A673 (cell line): ENCODE results near the gene ZNF213. TPM values are rescaled to one million over a fixed set of nuclear protein-coding genes. Genes with fewer than 3 reads are reported as not detected.

Experiments used
- BruUV-seq: library from RNA; stranded (reverse); fragments of 400-500 nt; replicated peaks from 2 replicates; lab custom pipeline; 2021; lab: Mats Ljungman, UMichigan
- CTCF ChIA-PET: fragments of 300-600 bp; sonication (Branson Sonifier 250); formaldehyde crosslinking; loops from one replicate; lab custom pipeline; 2022; ENCODE audit warnings: antibody characterized with exemption; lab: Charles Lee
- POLR2A ChIA-PET: fragments of 300-600 bp; sonication (Branson Sonifier 250); formaldehyde crosslinking; loops from one replicate; lab custom pipeline; 2022; ENCODE audit warnings: antibody characterized with exemption; ENCODE audit not compliant: low non-redundant PET; lab: Charles Lee
- DNase-seq: peaks from one replicate; pipeline ENCODE4 v3.0.0-alpha.2; 2015; ENCODE audit warnings: low spot score
- H3K27ac ChIP-seq: fragments of 200-600 bp; sonication (generic); 2 replicates; pipeline ENCODE4 v1.5.1; 2016; ENCODE audit warnings: mixed run types, low read depth, mild to moderate bottlenecking, mixed read lengths, antibody characterized with exemption, low read length; ENCODE audit not compliant: poor library complexity, severe bottlenecking
- H3K27me3 ChIP-seq: fragments of 200-600 bp; sonication (generic); replicated peaks from 2 replicates; pipeline ENCODE4 v1.6.1; 2017; ENCODE audit warnings: mixed run types, low read depth, mild to moderate bottlenecking, mixed read lengths, antibody characterized with exemption, low read length; ENCODE audit not compliant: insufficient read depth, poor library complexity
- H3K36me3 ChIP-seq: fragments of 200-600 bp; sonication (generic); 2 replicates; pipeline ENCODE4 v1.6.1; 2016; ENCODE audit warnings: mixed run types, mild to moderate bottlenecking, mixed read lengths, antibody characterized with exemption, low read length; ENCODE audit not compliant: insufficient read depth, poor library complexity, severe bottlenecking
- H3K4me1 ChIP-seq: fragments of 200-600 bp; sonication (generic); 2 replicates; pipeline ENCODE4 v1.6.1; 2017; ENCODE audit warnings: mixed run types, mild to moderate bottlenecking, mixed read lengths, antibody characterized with exemption, low read length; ENCODE audit not compliant: insufficient read depth, poor library complexity, severe bottlenecking
- H3K4me3 ChIP-seq: fragments of 200-600 bp; sonication (generic); 2 replicates; pipeline ENCODE4 v1.5.1; 2016; ENCODE audit warnings: low read depth, mixed run types, mild to moderate bottlenecking, mixed read lengths, low read length; ENCODE audit not compliant: poor library complexity, severe bottlenecking
- H3K9me3 ChIP-seq: fragments of 200-600 bp; sonication (generic); 2 replicates; pipeline ENCODE4 v1.6.1; 2016; ENCODE audit warnings: mixed run types, low read depth, mild to moderate bottlenecking, mixed read lengths, antibody characterized with exemption, low read length; ENCODE audit not compliant: poor library complexity, severe bottlenecking
- CTCF ChIP-seq: fragments of 300-800, 200-600 bp; sonication (generic); conservative IDR thresholded peaks from 2 replicates; pipeline ENCODE4 v1.5.1; 2017; ENCODE audit warnings: low read depth, mild to moderate bottlenecking, antibody characterized with exemption, low read length, moderate library complexity, mixed read lengths
- EZH2 ChIP-seq: fragments of 200-600 bp; sonication (generic); IDR thresholded peaks from 2 replicates; pipeline ENCODE4 v1.6.1; 2017; ENCODE audit warnings: borderline replicate concordance, low read depth, mild to moderate bottlenecking, mixed read lengths, antibody characterized with exemption, low read length; ENCODE audit not compliant: poor library complexity, severe bottlenecking
- intact Hi-C: fragments of 100-400 bp; cut with micrococcal nuclease; formaldehyde crosslinking; loops from one replicate; pipeline ENCODE4 v1.10.0; 2022; ENCODE audit not compliant: unreplicated experiment
- total RNA-seq: library from RNA; stranded (reverse); gene quantifications from 2 replicates; pipeline ENCODE4 v1.2.3, GENCODE V29; 2021

Gene ZNF213
- total RNA-seq, 1 experiment from 2014 or later: 16.0 TPM

- CTCF ChIA-PET: no interaction called here
- TF ChIP-seq CTCF (no peak), EZH2 (no peak)
- Histone ChIP-seq H3K27me3 (no peaks in the 10 kb centered on the region), H3K9me3 (no peaks in the 10 kb centered on the region), H3K27ac (no peak overlapping the region), H3K4me3 (peak overlapping the region; percentile 15), H3K36me3 (no peaks in the 10 kb centered on the region), H3K4me1 (peaks cover 14% of the 10 kb centered on the region)
- POLR2A ChIA-PET: no interaction called here
- peak; percentile 97 for DNase-seq
- intact Hi-C loops: no loop called here
- BruUV-seq: no TSS peak
Observed at GRCh38 chr16:3099732-3100499, 34.9 kb upstream of the ZNF213 start.

GRCh38 chr16:3101018-3101840 is 33.6 kb upstream of the ZNF213 start:
- H3K27ac ChIP-seq: peak overlapping the region; percentile 18
- H3K36me3 ChIP-seq: no peaks in the 10 kb centered on the region
- H3K4me3 ChIP-seq: no peak overlapping the region
- no peaks in the 10 kb centered on the region for H3K27me3 ChIP-seq
- no peaks in the 10 kb centered on the region for H3K9me3 ChIP-seq
- peak; percentile 63 for DNase-seq
- TF ChIP-seq CTCF (peak; percentile 74), EZH2 (no peak)
- CTCF ChIA-PET: interaction anchor here (0.7 kb wide), 1 partner anchor 21 kb away, joined by 3 read pairs; no protein-coding TSS in a partner anchor
- intact Hi-C loops: no loop called here
- BruUV-seq: no TSS peak
- peaks cover 14% of the 10 kb centered on the region for H3K4me1 ChIP-seq
- POLR2A ChIA-PET: no interaction called here

GRCh38 chr16:3101841-3102470 is 32.9 kb upstream of the ZNF213 start:
- TF ChIP-seq CTCF (no peak), EZH2 (no peak)
- intact Hi-C loops: no loop called here
- no peak overlapping the region for H3K4me3 ChIP-seq
- H3K36me3 ChIP-seq: no peaks in the 10 kb centered on the region
- peak overlapping the region; percentile 19 for H3K27ac ChIP-seq
- peak; percentile 63 for DNase-seq
- peaks cover 17% of the 10 kb centered on the region for H3K4me1 ChIP-seq
- ChIA-PET POLR2A (no interaction called here), CTCF (interaction anchor here (0.7 kb wide), 2 partner anchors 21 to 533 kb away, joined by 3 to 9 read pairs; no protein-coding TSS in a partner anchor)
- no peaks in the 10 kb centered on the region for H3K27me3 ChIP-seq
- no TSS peak for BruUV-seq
- H3K9me3 ChIP-seq: no peaks in the 10 kb centered on the region
